SHP77 (cell line): ENCODE results near the gene TCTN1.
"Not testable (repeated sequence)": the region's sequence is repeated elsewhere in the genome, so short reads cannot be mapped to it uniquely, and the experiment has no call there.

Source experiments
- DNase-seq, 2 experiments: peaks; one replicate each; lab custom pipeline; 2025; lab: John Stamatoyannopoulos, UW

TCTN1 gene

GRCh38 chr12:110613771-110614684 lies at the start of gene TCTN1:
TCTN1 (plus strand) TSS chr12:110614129; CDS start chr12:110614183, 54 bp downstream.
- DNase-seq, result peak; percentile 94 to 96

GRCh38 chr12:110564471-110564991 lies 49.4 kb upstream of the TCTN1 start:
- DNase-seq, result no peak

- no peak for DNase-seq
Observed at GRCh38 chr12:110565894-110566871, 47.7 kb upstream of the TCTN1 start.

DNA sequence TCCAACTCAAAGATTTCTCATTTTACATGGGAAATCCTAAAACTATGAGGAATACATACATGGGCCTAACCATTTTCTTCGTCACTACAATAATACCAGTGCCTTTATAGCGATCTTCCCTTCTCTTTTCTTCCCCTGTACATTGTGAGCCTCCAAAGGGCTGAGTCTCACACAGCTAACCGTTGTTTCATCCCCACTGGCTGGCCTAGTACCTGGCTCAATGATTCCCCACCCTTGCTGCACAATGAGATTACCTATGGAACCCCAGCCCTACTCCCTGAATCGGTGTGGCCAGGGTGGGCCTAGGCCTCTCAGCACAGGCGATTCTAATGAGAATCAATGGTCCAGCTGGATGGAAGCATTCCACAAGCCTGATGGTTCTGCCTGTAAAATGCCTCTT lies 46.9 kb upstream of the TCTN1 start:
- no peak for DNase-seq

DNA sequence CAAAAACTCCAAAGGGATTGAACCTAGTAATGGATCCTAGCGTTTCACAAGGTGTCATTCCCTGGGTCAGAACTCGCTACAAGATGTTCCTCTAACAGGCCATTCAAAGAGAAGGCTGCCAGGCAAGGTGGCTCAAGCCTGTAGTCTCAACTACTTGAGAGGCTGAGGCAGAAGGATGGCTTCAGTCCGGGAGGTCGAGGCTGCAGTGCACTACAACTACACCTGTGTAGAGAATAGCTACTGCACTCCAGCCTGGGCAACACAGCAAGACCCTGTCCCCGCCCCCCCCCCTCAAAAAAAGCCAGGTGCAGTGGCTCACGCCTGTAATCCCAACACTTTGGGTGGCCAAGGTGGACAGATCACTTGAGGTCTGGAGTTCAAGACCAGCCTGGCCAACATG lies 45.2 kb upstream of the TCTN1 start:
- DNase-seq, result no peak

DNA sequence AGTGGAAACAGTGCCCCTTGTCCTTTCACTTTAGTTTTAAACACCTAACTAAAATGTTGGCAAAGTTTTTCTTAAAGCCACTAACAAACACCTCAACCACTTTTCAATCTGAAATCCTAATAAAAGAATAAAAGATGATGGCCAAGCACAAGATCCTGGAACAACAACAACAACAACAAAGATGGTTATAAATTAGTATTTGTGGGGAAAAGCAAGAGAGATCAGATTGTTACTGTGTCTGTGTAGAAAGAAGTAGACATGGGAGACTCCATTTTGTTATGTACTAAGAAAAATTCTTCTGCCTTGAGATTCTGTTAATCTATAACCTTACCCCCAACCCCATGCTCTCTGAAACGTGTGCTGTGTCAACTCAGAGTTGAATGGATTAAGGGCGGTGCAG lies 44.1 kb upstream of the TCTN1 start:
- DNase-seq, result not testable (repeated sequence)

- not testable (repeated sequence) for DNase-seq
Observed at GRCh38 chr12:110570798-110571197, 43.1 kb upstream of the TCTN1 start.

DNA sequence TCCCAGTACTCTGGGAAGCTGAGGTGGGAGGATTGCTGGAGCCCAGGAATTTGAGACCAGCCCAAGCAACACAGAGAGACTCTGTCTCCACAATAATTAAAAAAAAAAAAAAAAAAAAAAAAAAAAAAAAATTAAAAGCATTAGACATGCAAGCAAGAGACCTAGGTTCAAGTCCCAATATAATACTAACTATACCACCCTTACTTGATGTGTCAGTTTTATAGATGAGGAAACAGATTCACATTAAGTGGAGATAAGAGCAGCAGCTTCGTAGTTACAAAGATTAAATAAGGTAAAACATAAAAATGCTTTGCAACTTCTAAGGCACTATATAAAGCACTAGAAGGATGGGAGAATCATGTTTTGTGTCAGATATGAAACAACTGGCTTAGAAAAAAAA lies 39.9 kb upstream of the TCTN1 start:
- no peak for DNase-seq

- not testable (repeated sequence) for DNase-seq
Observed at GRCh38 chr12:110574717-110575230, 39.2 kb upstream of the TCTN1 start.

DNA sequence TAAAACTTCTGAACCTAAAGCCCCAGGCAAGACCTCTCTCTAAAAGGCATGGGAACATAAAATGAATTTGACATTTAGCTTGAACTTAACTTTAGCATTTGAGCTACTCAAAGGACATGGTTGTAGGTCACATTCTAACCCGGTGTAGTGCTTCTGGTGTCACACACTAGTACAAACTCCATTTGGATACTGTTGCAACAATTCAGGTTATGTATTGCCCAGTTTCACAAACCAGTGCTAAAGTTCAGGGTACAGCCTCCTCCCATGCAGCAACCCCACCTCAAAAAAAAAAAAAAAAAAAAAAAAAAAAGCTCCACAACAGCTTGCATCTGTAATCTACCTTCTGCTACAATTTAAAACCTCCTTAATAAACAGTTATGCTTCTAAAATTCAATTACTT lies 38.6 kb upstream of the TCTN1 start:
- no peak for DNase-seq

- no peak for DNase-seq
Observed at GRCh38 chr12:110576504-110576903, 37.4 kb upstream of the TCTN1 start.

GRCh38 chr12:110577864-110578693 lies 35.9 kb upstream of the TCTN1 start:
- DNase-seq, result no peak

GRCh38 chr12:110578694-110579534 lies 35.0 kb upstream of the TCTN1 start:
- no peak for DNase-seq

DNA sequence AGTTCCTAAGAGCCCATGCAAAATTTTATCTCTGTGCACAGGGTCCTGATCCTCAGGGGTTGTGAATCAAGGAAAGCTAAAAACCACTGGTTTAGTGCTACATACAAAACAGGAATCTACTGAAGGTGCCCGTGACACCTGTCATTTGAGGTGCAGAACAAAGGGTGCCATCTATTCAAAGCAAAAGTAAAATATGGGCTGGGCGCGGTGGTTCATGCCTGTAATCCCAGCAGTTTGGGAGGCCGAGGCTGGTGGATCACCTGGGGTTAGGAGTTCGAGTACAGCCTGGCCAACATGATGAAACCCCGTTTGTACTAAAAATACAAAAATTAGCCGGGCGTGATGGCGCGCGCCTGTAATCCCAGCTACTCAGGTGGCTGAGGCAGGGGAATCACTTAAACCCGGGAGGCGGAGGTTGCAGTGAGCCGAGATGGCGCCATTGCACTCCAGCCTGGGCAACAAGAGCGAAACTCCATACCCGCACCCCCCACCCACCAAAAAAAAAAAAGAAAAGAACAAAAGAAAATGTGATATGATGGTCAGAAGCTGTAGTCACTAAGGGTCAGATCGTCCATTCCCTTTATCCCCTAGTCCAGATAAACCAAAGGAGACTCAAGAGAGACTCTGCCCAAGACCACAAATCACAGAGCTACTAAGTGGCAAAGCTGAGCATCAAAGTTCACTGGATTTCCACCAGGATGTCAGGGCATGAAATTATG lies 34.2 kb upstream of the TCTN1 start:
- DNase-seq, result no peak

- DNase-seq, result no peak
Observed at GRCh38 chr12:110581931-110582275, 32.0 kb upstream of the TCTN1 start.

GRCh38 chr12:110582276-110583136 lies 31.4 kb upstream of the TCTN1 start:
- DNase-seq, result peak in 1 of 2 experiments; percentile 53

GRCh38 chr12:110583137-110584059 lies 30.5 kb upstream of the TCTN1 start, which contains the start of gene PPTC7:
PPTC7 (minus strand) TSS chr12:110583318; CDS start chr12:110583031, 287 bp downstream.
- peak; percentile 95 for DNase-seq
